ENCODE results near the gene ATP5PF. TPM values are rescaled to one million over a fixed set of nuclear protein-coding genes. Genes with fewer than 3 reads are reported as not detected.
"Not testable (repeated sequence)": the region's sequence is repeated elsewhere in the genome, so short reads cannot be mapped to it uniquely, and the experiment has no call there.

The ATP5PF gene
- total RNA-seq, 2 experiments from 2014 or later, result 154 to 159 TPM

GRCh38 chr21:25717491-25718147, 17.1 kb downstream of the ATP5PF start:
- Mint-ChIP-seq H3K27me3 (no peaks in the 10 kb centered on the region), H3K4me3 (no peak overlapping the region), H3K4me1 (ENCODE audit: low read depth) (no peaks in the 10 kb centered on the region), H3K27ac (no peak overlapping the region), H3K36me3 (ENCODE audit: low read depth) (peaks cover 12% of the 10 kb centered on the region), H3K9me3 (no peaks in the 10 kb centered on the region)
- intact Hi-C loops (cut with micrococcal nuclease), result no loop called here
- ChIA-PET POLR2A (no interaction called here), CTCF (interaction anchor here (0.8 to 4.7 kb wide), 3 partner anchors 9 to 109 kb away, joined by 3 to 20 read pairs (median 3); no protein-coding TSS in a partner anchor)
- no peak for TF ChIP-seq CTCF (IDR thresholded peaks at IDR 0.05)
- ATAC-seq (no peak), DNase-seq (no peak)

DNA sequence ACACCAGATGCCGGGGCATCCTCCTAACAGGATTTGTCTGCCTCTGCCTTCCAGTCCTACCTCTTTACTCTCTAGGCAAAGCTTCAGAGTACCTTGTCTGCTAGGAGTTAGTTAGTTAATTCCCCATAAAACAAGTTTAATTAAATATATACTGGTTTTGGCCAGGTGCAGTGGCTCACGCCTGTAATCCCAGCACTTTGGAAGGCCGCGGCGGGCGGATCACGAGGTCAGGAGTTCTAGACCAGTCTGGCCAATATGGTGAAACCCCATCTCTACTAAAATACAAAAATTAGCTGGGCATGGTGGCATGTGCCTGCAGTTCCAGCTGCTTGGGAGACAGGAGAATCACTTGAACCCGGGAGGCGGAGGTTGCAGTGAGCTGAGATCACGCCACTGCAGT, 20.6 kb downstream of the ATP5PF start:
- H3K27me3 Mint-ChIP-seq; H3K4me1 Mint-ChIP-seq (ENCODE audit: low read depth); intact Hi-C loops (cut with micrococcal nuclease); H3K27ac Mint-ChIP-seq; H3K4me3 Mint-ChIP-seq; DNase-seq; H3K36me3 Mint-ChIP-seq (ENCODE audit: low read depth); H3K9me3 Mint-ChIP-seq; ATAC-seq: not testable (repeated sequence)
- ChIA-PET CTCF (interaction anchor here (0.7 to 3.2 kb wide), 3 partner anchors 14 to 106 kb away, joined by 3 to 30 read pairs (median 3); no protein-coding TSS in a partner anchor), POLR2A (interaction anchor here (1.1 kb wide), 1 partner anchor 106 kb away, joined by 4 read pairs; no protein-coding TSS in a partner anchor)

- Mint-ChIP-seq H3K4me3 (no peak overlapping the region), H3K9me3 (no peaks in the 10 kb centered on the region), H3K27me3 (no peaks in the 10 kb centered on the region), H3K36me3 (ENCODE audit: low read depth) (no peaks in the 10 kb centered on the region), H3K4me1 (ENCODE audit: low read depth) (no peaks in the 10 kb centered on the region), H3K27ac (no peak overlapping the region)
- ChIA-PET POLR2A (no interaction called here), CTCF (interaction anchor here (1.6 kb wide), 1 partner anchor 102 kb away, joined by 10 read pairs; no protein-coding TSS in a partner anchor)
- intact Hi-C loops (cut with micrococcal nuclease), result no loop called here
- ATAC-seq (no peak), DNase-seq (no peak)
- TF ChIP-seq CTCF (IDR thresholded peaks at IDR 0.05), result no peak
These were observed 24.2 kb downstream of the ATP5PF start for GRCh38 chr21:25710550-25710949.

GRCh38 chr21:25709684-25710265, 24.9 kb downstream of the ATP5PF start:
- Mint-ChIP-seq H3K27ac (no peak overlapping the region), H3K36me3 (ENCODE audit: low read depth) (no peaks in the 10 kb centered on the region), H3K4me1 (ENCODE audit: low read depth) (no peaks in the 10 kb centered on the region), H3K4me3 (no peak overlapping the region), H3K9me3 (no peaks in the 10 kb centered on the region), H3K27me3 (no peaks in the 10 kb centered on the region)
- ChIA-PET CTCF (interaction anchor here (0.8 to 1.6 kb wide), 2 partner anchors 11 to 101 kb away, joined by 4 to 10 read pairs; no protein-coding TSS in a partner anchor), POLR2A (no interaction called here)
- ATAC-seq, result no peak
- no peak for DNase-seq
- intact Hi-C loops (cut with micrococcal nuclease), result loop anchor here (2.0 kb wide), 1 partner anchor 289 kb away; no protein-coding TSS in a partner anchor
- TF ChIP-seq CTCF (IDR thresholded peaks at IDR 0.05), result no peak

- H3K27ac Mint-ChIP-seq, result no peak overlapping the region
- no peaks in the 10 kb centered on the region for H3K27me3 Mint-ChIP-seq
- peak; percentile 55 for ATAC-seq
- no peaks in the 10 kb centered on the region for H3K36me3 Mint-ChIP-seq (ENCODE audit: low read depth)
- DNase-seq, result peak; percentile 69
- H3K4me1 Mint-ChIP-seq (ENCODE audit: low read depth), result no peaks in the 10 kb centered on the region
- no peaks in the 10 kb centered on the region for H3K9me3 Mint-ChIP-seq
- no peak overlapping the region for H3K4me3 Mint-ChIP-seq
- CTCF ChIA-PET, result interaction anchor here (0.7 to 4.3 kb wide), 19 partner anchors 8 to 444 kb away, joined by 3 to 79 read pairs (median 3); partner anchors contain the start of gene MRPL39
- TF ChIP-seq CTCF (IDR thresholded peaks at IDR 0.05), result peak; percentile 90
- POLR2A ChIA-PET, result interaction anchor here (1.0 kb wide), 1 partner anchor 100 kb away, joined by 3 read pairs; no protein-coding TSS in a partner anchor
- intact Hi-C loops (cut with micrococcal nuclease), result loop anchor here (1.0 to 2.0 kb wide), 2 partner anchors 100 to 288 kb away; no protein-coding TSS in a partner anchor
These were observed 26.1 kb downstream of the ATP5PF start for GRCh38 chr21:25708467-25709065.

All from activated CD8-positive, alpha-beta T cell treated with anti-CD3 and anti-CD28 coated beads for 36 hours (primary cell).